GM19463 (cell line): Measurements from ENCODE around the gene TDG.
"Not testable (repeated sequence)": the region's sequence is repeated elsewhere in the genome, so short reads cannot be mapped to it uniquely, and the experiment has no call there.

Source experiments
- ATAC-seq: cut with Tn5 transposase; IDR thresholded peaks from one replicate; pipeline ENCODE4 v1.9.1; 2021; ENCODE audit warnings: mild to moderate bottlenecking, moderate library complexity; ENCODE audit not compliant: unreplicated experiment

Gene TDG

GRCh38 chr12:104012331-104012730 lies 46.7 kb downstream of the TDG start:
- no peak for ATAC-seq

DNA sequence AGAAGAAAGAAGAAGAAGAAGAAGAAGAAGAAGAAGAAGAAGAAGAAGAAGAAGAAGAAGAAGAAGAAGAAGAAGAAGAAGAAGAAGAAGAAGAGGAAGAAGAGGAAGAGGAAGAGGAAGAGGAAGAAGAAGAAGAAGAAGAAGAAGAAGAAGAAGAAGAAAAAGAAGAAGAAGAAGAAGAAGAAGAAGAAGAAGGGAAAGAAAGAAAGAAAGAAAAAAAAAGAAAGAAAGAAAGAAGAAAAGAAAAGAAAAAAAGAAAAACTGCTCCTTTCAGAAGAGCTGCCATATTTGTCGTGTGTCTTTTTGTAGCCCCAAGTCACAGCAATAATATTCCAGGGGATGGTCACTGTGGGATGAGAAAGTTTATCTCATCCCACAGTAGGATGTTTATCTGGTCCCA lies 56.2 kb downstream of the TDG start:
- ATAC-seq = not testable (repeated sequence)

DNA sequence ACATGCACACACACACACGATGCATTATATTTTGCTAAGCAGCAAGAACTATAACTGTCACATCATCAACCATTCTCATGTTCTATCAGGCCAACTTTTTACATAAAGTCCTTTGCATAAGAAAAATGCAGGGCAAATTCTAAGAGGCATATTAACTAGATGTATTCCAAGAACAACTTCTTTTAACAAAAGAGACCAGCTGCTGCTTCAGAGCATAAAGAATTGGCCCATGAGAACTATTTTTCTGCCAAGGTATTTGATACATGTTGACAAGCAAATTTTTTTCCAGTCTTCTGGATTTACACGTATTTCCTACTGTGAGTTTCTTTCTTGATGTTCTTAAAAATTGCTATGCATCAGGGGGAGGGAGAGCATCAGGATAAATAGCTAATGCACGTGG lies 57.1 kb downstream of the TDG start:
- ATAC-seq = no peak

DNA sequence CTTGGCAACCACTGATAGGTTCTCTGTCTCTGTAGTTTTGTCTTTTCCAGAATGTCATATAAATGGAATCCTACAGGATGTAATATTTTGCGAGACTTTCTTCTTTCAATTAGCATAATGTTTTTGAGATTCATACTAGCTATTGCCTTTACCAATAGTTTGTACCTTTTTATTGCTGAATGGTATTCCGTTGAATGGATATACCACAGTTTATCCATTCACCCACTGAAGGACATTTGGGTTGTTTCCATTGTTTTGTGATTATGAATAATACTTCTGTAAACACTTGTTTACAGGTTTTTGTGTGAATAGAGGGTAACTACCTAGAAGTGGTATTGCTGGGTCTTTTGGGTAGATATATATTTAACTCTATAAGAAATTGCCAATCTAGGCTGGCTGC lies 58.0 kb downstream of the TDG start:
- no peak for ATAC-seq

- no peak for ATAC-seq
These were observed 58.7 kb downstream of the TDG start for GRCh38 chr12:104024348-104024747.

DNA sequence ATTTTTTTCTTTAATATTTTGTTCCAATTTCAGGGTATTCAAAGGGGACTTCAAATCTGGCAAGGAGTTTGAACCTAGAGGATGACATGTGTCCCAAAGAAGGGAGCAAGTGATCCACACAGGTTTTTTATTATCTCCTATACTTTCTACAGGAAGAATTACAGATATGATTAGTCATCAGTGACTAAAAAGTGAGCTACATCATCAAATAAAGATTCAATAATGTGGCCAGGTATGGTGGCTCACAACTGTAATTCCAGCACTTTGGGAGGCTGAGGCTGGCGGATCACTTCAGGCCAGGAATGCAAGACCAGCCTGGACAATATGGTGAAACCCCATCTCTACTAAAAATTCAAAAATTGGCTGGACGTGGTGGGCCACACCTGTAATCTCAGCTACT lies 60.1 kb downstream of the TDG start:
- ATAC-seq = no peak

- ATAC-seq = no peak
These were observed 61.3 kb downstream of the TDG start for GRCh38 chr12:104026841-104027599.

DNA sequence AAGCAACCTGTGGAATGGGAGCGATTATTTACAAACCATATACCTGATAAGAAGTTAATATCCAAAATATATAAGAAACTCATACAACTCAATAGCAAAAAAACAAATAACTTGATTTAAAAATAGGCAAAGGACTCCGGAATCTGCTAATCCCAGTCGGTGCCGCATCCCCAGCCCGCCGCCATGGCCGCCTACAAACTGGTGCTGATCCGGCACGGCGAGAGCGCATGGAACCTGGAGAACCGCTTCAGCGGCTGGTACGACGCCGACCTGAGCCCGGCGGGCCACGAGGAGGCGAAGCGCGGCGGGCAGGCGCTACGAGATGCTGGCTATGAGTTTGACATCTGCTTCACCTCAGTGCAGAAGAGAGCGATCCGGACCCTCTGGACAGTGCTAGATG lies 64.9 kb downstream of the TDG start:
- ATAC-seq = not testable (repeated sequence)

DNA sequence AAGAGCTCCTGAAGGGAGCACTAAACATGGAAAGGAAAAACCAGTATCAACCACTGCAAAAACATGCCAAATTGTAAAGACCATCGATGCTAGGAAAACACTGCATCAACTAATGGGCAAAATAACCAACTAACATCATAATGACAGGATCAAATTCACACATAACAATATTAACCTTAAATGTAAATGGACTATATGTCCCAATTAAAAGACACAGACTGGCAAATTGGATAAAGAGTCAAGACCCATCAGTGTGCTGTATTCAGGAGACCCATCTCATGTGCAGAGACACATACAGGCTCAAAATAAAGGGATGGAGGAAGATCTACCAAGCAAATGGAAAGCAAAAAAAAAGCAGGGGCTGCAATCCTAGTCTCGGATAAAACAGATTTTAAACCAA lies 70.5 kb downstream of the TDG start:
- ATAC-seq = not testable (repeated sequence)
